ENCODE results near the gene XAGE3.
"Not testable (repeated sequence)": the region's sequence is repeated elsewhere in the genome, so short reads cannot be mapped to it uniquely, and the experiment has no call there.

XAGE3 gene, protein sequence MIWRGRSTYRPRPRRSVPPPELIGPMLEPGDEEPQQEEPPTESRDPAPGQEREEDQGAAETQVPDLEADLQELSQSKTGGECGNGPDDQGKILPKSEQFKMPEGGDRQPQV

DNA sequence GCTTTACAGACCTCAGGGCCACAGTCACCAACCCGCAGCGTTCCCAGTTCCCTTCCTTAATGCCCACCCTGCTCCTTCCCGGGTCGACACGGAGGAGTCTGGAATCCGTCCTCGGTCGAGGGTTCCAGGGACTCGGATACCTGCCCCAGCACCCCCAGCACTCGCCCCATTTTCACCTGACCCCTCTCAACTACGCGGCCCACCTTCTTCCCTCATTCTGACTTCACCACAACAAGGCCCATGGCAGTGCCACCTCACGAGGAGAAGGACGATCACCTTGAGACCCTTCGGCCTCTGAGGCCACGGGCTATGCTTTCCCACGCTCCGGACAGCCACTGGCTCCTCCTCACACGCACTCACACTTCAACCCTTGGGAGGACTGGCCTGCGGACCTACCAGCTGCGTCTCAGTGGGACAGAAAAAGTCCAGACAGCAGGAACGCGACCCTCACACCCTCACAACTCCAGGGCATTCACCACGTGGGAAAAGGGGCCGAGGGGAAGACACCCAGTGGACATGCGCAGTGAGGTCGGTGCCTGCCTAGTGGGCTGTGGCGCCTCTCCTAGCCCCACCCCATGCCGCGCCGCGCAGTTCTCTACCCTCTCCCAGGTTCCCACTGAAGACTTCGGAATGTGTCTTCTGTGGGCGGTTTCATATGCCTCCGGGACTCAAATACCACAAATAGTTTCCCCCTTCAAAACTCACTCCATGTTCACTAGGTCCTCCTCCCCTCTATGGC, at the start of gene XAGE3:
TSS of gene XAGE3 (minus strand) at position 474 of the 739 bp plus-strand sequence. CDS start 950 bp downstream, outside the sequence.
- DNase-seq = no peak

DNA sequence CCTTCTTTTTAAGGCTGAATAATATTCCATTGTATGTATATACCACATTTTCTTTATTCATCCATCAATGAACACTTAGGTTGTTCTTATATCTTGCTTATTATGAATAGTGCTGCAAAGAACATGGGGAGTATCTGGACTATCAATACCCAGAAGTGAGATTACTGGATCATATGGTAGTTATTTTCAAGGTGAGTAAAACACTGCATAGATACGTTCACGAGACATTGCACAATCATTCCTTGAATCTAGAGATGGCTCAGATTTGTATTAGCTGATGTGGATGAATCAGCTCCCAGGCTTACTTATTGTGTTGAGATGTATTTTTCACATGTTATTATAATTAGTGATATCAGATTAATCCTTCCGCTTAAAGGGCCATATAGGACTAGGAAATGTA, 46.8 kb upstream of the XAGE3 start:
- DNase-seq = not testable (repeated sequence)

DNA sequence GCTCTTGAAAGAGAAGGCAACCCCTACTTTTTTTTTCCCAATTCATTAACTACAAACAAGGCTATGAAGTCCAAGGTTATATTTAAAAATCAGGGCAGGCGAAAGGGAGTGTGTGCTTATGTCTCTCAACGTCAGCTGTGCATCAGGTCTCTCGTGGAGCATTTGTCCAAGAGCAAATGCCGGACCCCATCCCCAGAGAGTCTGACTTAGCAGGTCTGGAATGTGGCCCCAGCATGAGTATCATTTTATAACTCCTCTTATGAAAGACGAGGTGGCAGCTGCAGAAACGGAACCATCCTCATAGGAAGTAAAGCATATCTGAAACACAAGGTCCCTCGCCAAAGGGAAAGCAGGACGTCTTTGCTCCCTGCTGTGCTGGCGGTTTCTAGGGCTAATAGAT, 45.8 kb upstream of the XAGE3 start:
- not testable (repeated sequence) for DNase-seq

DNA sequence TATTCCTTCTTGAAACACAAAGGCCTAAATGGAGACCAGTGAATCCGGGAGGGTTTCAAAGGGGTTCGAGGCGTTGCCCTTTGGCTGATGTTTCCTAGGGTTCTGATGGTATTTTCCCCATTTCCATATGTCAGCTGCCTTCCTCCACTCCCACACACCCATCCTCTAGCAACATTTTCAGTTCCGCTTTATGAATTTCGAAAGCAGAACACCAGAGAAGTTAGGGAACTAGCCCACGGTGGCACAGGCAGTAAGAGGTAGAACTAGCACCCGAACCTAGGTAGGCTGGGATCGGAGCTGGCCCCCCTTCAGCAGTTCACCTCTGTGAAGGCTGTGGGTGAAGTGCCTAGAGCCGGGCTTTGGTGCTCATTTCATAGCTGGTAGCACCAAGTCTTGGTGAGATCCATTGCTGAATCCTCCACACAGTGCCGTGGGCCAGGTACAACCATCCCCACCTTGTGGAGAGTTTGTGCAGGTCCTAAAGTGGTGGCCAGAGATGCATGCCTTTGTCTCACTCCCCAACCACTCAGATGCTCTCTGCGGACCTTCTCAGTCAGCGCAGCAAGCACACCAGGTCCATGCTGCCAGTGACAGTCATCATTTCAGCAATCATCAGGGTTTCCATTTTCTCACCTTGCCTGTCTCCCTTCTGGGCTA, 41.6 kb upstream of the XAGE3 start:
- DNase-seq = not testable (repeated sequence)

DNA sequence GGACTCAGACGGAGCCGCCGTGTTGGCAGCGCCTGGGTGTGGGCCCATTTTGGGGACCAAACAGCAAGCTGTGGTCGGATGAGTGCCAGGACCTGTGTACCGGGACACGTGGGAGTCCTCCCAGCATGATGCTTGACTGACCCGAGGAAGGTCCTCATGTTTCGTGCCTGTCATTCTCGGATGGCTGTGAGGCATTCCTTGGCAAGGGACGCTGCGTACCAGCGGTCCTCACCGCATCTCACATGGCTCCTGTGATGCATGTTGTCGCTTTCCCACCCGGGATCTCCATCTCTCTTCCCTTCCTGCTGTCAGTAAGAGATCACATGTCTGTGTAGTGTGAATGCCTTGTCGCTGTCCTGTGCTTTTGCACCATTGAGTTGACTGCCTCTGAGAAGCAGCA, 40.0 kb upstream of the XAGE3 start:
- not testable (repeated sequence) for DNase-seq

DNA sequence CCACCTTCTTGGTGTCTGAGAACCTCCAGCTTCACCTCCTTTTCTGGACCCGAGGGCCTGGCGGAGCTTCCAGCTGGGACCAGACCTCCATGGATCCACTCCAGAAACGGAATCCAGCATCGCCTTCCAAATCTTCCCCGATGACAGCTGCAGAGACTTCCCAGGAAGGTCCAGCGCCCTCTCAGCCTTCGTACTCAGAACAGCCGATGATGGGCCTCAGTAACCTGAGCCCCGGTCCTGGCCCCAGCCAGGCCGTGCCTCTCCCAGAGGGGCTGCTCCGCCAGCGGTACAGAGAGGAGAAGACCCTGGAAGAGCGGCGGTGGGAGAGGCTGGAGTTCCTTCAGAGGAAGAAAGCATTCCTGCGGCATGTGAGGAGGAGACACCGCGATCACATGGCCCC, 39.3 kb upstream of the XAGE3 start:
- DNase-seq = not testable (repeated sequence)

DNA sequence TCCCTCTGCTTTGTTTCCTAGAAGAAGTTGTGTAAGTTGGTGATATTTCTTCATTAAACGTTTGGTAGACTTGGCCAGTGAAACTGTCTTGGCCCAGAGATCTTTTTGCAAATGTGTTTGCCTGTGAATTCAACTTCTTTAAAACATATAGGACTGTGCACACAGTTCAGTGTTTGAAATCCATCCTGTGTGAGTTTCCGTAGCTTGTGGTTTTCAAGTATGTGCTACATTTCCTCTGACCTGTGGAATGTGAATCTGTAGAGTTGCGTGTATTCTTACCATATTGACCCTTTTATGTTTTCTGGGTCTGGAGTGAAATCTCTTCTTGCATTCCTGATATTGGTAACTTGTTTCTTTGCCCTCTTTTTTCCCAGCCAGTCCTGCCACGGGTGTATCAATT, 38.2 kb upstream of the XAGE3 start:
- not testable (repeated sequence) for DNase-seq

DNA sequence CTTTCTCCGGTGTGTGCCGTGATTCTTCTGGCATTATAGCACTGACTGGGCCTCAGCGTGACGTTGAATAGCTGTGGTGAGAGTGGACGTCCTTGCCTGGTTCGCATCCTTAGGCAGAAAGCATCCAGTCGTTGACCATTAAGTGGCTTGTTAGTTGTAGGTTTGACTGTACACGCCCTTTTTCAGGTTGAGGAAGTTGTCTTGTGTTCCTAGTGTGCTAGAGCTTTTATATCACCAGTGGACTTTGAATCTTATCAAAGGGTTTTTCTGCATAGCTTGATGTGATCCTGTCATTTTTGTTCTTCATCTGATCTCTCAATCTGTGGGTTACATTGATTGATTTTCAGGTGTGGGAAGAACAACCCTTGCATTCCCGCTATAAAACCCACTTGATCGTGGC, 37.6 kb upstream of the XAGE3 start:
- DNase-seq = not testable (repeated sequence)

DNA sequence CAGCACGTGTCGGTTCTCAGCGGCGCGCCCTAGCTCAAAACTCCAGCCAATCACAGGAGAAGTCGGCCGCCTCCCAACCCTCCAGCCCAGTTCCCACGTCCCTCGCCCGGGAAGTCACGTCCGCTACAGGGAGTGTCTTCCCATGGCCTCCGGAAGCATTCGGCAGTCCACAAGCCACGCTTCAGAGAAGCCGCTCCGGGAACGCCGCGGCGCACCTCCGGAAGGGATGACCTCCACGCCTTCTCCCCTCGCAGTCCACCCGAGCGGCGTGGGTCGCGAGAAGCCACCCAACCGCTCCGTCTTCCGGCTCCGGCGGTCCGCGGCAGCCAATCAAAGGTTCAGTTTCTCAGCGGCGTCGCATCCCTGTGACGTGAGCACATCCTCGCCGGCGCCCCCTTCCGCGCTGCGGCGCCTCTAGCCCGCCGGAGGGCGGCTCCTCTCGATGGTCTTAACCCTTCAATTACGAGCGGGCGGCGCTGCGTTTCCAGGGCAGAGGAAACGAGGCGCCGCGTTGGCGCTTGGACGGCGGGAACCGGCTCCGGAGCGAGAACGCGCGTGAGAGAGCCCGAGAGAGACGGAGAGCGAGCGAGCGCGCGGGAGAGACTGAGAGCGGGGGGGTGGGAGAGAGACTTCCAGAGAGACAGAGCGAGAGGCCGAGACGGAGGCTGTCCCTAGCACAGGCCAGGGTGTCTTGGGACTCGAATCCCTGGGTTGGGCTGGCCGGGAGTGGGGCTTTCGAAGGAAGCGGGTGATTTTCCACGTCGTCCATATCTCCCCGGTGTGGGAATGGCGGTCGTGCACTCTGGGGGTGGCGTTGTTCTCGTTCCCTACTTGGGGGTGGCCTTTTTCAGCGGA, 29.2 kb upstream of the XAGE3 start, which contains the start of gene FAM156B:
TSS of gene FAM156B (plus strand) at position 476 of the 855 bp plus-strand sequence. CDS start 9,896 bp downstream, outside the sequence.
- DNase-seq = not testable (repeated sequence)

DNA sequence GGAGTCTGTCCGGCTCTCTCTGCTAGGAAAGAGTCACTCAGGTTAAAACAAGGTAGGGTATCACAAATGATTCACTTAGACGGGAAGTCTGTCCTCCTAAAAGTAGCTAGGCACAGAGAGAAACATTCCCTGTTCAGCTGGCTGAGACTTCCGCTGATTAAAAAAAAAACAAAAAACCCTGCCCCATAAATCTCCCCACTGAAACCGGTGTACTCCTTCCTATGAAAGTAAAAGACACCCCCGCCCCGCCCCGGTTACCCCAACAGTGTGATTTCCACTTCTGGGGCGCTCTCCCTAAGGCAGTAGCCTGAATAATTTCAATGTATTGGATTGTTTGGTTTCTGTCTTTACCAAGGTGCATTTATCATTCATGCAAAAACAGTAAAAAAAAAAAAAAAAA, 28.6 kb upstream of the XAGE3 start:
- DNase-seq = not testable (repeated sequence)

DNA sequence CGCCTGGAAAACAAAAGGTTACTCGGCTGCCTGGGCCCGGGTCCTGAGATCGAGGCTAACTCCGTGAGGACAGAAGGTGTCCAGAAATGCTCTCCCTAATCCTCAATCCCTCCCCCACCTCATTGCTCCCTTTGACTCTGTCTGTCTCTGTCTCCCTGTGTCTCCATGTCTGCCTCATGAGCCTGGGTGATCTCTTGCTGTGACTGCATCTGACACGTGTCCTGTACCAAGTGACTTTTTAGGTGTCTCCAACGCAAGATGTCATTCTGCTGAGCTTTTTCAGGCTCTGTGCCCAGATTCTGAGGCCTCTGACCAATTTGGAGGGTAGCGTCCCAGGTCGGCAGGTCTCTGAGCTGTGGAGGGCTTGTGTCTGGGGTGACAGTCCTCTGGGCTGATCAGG, 20.2 kb upstream of the XAGE3 start:
- not testable (repeated sequence) for DNase-seq

DNA sequence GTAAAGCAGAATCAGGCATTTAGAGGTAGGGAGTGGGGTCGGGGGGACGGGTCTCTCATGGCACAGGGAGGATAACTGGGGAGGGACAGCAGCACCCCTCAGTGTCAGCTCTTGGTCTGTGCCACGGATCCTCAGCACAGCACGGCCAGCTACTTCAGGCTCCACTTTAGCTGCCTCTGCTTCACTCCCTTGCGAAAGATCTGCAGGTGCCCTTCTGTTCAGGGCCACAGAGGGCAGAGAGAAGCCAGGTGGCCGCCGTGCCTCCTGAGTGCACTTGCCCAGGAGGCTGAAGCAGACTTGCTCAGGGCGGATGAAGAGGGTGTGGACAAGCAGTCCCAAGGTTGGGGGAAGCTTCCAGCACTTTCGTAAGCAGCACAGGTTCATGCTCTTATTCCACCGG, 19.6 kb upstream of the XAGE3 start:
- DNase-seq = not testable (repeated sequence)

DNA sequence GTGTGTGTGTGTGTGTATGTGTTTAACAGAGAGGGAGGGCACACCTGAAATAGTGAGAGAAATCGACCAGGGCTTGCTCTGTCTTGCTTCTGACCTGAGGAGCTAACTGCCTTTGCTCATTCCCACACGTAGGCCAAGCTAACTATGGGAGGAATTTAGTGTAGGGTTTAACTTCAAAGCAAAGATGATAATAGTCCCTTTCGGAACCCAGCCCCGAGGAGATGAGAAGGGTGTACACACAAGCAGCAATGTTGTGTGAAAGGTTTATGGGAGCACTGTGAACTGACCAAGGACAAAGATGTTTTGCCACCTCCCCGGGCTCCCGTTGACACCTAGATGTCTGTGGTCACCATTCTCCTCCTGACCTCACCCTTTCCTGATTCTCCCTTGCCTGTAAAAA, 8.5 kb upstream of the XAGE3 start:
- DNase-seq = not testable (repeated sequence)

DNA sequence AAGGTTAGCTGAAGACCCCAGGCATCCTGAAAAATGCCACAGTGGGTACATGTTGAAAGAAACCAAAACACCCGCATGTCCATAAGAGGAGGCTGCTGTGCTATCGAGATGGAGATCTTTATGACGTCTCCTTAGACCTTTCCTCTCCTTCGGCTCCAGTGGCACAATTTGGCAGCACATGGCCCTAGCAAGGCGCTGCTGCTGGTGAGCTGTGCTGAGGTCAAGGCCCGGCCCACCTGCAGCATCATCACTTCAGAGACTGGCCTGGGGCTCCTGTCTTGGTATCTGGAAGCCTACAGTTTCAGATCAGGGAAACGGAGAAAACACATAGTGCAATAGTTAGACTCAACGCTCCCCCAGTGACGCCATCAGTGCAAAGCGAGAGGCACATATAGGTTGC, 7.6 kb upstream of the XAGE3 start:
- not testable (repeated sequence) for DNase-seq

DNA sequence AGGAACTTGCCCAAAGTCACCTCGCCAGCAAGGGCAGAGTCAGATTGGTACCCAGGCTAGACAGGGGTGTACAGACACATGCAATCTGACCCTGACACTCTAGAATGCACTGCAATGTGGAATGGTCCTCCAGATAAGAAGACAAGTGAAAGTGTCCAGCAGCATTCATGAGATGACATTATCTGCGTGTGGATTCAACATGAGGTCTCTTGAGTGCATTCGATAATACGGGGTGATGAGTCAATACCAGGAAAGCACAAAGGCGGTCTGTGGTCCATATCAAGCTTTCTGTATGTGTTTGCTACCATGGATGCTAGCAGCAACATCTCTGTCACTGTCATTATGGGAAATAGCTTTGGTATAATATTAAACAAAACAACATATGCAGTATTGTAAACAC, 6.8 kb upstream of the XAGE3 start:
- no peak for DNase-seq

DNA sequence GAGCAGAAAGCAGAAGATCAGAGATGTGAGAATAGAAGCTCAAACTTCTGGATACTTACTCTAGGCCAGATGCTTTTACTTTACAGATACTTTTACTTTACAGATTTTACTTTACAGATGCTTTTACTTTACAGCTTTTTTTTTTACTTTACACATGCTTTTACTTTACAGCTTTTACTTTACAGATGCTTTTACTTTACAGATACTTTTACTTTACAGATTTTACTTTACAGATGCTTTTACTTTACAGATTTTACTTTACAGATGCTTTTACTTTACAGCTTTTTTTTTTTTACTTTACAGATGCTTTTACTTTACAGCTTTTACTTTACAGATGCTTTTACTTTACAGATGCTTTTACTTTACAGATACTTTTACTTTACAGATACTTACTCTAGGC, 5.9 kb upstream of the XAGE3 start:
- not testable (repeated sequence) for DNase-seq

DNA sequence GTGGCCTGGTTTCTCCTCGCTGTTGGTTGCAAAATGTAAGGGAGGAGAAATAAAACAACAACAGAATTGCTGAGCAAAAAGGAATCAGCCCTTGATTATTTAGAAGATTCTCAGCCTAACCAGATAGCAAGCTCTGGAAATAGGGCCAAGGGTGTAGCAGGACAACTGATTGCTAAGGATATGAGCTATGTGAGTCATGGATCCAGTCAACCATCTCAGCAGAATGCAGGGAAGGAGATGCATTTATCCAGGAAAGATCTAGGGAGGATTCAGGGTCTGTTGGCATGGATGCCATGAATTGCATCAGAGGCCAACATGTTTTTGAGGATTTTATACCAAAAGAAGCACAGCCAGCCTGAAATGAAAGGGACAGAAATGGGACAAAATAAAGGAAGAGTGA, 2.2 kb upstream of the XAGE3 start:
- no peak for DNase-seq

DNA sequence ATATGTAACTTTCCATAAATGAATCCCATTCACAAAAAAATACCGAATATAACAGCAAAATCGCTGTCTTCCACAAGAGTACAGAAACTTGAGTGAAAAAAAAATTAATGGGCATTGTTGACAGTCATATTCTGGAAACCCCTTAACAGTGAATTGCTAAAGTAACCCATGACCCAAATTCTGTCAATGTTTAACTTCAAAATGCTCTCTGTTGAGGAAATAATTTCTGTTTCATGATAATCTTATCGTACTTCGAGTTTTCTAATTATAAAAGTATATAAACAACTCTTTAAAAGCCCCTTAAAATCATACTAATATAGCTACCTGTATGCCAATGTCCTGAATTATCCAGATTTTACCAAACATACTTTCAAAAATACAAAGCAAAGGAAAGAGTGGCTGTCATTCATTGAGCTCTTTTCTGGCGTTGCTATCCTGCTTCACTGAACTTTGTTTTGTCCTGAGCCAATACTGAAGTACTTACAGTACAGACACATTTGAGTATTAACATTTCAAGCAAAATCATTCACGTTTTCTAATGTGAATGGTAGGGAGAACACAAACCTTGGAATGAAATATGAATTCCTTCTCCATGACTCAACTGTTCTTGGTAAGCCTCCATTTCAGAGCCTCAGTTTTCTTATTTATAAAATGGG, 2.4 kb downstream of the XAGE3 start:
- no peak for DNase-seq

DNA sequence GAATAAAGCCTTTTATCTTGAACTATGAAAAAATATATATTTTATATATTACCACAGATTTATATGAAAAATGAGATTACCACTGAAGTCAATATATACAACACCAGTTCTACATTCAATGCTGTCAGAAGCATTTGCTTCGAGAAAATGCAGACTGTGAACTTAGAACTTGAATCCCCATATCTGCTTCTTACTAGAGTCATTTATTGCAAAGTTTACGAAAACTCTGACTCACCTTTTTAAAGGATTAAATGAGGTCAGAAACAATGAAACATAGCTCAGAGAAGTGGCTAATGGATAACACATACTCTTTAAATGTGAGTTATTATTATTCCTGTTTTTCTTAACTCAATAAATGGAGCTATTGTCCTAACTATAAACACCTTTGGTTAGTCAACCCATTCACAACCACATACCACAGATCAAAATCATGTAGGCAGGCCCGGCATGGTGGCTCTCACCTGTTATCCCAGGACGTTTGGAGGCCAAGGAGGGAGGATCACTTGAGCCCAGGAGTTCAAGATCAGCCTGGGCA, 10.8 kb downstream of the XAGE3 start:
- not testable (repeated sequence) for DNase-seq

DNA sequence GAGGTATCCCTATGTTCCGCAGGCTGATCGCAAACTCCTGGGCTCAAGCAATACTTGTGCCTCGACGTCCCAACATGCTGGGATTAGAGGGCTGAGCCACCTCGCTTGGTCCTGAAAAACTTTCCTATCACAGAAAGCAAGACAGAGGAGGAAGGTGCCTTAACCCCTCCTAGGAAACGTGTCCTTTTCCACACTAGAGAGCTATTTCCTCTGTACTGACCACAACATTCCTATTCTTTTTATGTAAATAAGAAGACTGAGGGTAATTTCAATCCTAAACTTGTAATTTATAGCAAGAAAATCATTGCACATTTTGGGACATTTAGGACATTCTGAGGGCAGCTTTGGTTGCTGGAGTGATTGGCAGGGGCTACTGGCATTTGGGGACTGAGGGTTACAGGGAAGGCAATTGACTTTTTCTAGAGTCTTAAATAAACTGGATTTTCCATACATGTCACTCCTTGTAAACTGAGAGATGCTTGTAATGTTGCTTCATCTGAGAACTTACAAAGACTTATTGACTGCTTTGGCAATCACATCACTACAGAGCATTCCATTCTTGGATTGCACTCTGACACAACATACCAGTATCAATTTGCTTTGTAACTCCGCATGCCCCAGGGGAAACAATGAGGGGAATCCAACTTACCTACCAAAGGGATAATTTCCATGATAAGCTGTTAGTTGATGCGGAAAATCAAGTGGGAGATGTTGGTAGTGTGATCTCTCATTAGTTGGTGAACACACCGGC, 15.6 kb downstream of the XAGE3 start:
- DNase-seq = no peak

DNA sequence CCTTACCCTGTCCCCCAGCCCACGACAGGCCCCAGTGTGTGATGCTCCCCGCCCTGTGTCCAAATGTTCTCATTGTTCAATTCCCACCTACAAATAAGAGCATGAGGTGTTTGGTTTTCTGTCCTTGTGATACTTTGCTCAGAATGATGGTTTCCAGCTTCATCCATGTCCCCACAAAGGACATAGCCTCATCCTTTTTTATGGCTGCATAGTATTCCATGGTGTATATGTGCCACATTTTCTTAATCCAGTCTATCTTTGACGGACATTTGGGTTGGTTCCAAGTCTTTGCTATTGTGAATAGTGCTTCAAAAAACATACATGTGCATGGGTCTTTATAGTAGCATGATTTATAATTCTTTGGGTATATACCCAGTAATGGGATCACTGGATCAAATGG, 24.3 kb downstream of the XAGE3 start:
- not testable (repeated sequence) for DNase-seq

All from NCI-H1417 (cell line).